NCI-H2227 treated with DMSO at 0.1 percent for 48 hours (cell line): Measurements from ENCODE around the gene ATP5MC3.
"Not testable (repeated sequence)": the region's sequence is repeated elsewhere in the genome, so short reads cannot be mapped to it uniquely, and the experiment has no call there.

Experiments used
- DNase-seq: peaks from one replicate; lab custom pipeline; 2025; lab: John Stamatoyannopoulos, UW

ATP5MC3 gene

DNA sequence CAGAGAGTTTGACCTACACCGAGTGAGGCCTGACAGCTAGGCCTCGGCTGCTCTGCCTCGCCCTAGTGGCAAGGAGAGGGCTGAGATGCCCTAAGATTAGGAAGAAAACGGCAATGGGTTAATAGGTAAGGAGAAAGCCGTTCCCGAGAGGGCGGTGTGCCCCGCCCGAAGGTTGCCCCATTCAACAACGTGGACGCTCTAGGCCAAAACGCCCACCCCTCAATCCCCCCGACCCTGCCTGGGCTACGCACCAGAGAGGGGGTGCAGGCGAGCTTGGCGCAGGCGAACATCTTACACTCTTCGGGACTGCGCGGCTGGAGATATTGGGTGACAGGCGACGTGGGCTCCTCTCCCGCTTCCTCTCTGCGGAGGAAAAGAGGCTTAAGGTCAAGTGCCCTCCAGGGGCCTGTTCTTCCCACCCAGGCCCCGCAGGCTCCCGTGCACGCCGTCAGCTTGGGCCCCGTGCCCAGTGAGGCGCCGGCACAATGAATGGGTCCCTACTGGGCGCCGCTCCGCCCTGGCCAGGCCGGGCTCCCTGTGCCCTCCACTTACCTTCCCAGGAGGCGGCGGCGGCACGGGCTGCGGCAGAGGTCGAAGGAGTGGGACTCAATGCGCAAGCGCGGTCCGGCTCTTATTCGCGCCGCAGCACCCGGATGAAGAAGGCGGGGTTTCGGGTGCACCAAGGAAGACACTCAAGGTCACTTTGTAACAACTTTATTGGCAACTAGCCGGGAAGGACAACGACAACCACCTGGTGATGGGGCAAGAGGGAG is at the start of gene ATP5MC3:
TSS of gene ATP5MC3 (minus strand) at position 607 of the 773 bp plus-strand sequence. CDS start at position 290, 317 bp downstream.
- peak; percentile 97 for DNase-seq

DNA sequence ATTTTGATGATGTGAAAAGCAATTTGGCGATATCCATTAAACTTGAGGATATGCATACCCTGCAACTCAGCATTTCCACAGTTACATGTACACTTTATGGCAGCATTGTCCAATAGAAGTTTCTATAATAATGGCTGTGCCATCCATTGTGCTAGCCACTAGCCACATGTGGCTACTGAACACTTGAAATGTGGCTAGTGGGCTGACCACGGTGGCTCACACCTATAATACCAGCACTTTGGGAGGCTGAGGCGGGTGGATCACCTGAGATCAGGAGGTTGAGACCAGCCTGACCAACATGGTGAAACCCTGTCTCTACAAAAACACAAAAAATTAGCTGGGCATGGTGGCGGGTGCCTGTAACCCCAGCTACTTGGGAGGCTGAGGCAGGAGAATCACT is 47.1 kb upstream of the ATP5MC3 start:
- DNase-seq: not testable (repeated sequence)

DNA sequence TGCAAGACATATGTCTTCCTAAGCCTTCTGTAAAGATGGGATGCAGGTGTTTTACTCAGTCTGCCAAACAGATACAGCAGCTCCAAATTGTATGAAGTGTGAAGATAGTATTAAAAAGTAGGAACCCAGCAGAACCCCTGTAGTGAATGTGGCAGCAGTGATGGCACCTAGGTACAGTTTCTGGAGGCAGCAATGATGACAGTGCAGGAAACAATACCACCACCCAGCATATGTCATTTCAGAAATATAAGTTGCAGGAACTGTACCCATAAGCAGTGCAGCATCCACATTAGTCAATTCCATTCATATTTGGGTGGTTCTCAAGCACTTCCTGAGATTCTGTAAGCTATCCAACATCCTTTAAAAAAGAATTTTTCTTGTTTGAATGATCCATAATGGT is 46.7 kb upstream of the ATP5MC3 start:
- no peak for DNase-seq

DNA sequence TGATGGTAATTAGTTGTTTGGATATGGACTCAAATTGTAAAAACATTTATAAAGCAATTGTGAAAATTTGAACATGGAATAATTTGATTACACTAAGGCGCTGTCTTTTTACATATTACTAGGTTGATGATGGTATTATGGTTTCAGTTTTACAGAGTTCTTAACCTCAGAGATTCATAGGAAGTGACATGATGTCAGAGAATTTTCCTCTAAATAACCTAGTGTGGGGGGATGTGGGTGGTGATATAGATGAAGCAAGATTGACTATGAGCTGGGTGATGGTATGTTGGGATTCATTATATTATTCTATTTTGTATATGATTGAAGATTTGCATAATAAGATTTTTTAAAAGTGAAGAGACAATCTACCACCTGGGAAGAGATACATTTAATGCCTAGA is 45.9 kb upstream of the ATP5MC3 start:
- no peak for DNase-seq

DNA sequence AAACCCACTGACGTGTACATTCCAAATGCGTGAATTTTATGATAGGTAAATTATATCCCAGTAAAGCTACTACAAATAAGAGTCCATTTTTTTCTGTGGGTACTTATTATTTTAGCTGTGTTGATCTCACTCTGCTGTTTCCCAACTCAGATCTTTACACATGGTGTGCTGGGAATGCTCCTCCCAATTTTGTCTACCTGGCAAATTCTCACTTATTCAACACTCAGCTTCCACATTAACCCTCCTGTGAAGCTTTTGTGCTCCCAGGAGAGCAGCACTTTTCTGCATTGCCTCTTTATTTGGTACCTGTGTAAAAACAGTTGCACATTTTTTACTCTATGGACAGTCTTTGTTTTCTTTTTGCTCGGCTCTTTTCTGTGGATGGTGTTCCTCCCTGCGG is 38.6 kb upstream of the ATP5MC3 start:
- DNase-seq: no peak

DNA sequence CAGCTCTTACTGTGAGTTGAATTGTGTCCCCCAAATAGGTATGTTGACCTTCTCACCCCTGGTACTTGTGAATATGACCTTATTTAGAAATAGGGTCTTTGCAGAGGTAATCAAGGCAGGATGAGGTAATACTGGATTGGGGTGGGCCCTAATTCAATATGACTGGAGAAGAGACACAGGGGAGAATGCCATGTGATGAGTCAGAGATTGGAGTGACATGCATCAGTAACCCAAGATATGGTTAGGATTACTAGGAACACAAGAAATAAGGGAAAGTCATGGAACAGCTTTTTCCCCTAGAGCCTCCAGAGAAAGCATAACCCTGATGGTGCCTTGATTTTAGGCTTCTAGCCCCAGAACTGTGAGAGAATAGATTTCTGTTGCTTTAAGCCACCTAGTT is 37.0 kb upstream of the ATP5MC3 start:
- no peak for DNase-seq

DNA sequence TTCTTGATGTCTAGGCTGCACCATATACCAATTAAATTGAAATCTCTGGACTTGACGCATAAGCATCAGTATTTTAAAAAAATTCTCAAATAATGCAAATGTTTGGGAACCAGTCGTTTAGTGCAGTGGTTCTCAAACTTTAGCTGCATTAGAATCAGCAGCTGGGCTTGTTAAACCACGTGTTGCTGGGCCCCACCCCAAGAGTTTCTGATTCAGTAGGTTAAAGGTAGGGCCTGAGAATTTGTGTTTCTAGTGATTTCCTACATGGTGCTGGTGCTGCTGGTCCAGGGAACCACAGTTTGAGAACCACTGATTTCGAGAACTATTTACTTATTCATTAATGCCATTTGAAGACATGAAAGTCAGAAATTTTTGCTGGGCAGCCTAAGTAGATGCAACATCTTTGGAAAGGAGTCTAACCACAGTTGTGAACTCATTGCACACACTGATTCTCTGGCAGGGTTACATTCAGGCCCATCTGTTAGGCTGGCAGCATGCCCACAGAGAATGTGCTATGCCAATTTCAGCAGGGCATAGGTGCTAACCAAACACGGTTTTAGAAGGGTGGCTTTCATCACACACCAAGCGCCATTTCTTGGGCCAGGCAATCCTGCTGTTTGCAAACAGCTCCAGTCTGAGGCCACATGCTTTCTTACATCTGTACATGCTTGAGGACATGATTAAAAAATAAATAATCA is 26.4 kb upstream of the ATP5MC3 start:
- no peak for DNase-seq

DNA sequence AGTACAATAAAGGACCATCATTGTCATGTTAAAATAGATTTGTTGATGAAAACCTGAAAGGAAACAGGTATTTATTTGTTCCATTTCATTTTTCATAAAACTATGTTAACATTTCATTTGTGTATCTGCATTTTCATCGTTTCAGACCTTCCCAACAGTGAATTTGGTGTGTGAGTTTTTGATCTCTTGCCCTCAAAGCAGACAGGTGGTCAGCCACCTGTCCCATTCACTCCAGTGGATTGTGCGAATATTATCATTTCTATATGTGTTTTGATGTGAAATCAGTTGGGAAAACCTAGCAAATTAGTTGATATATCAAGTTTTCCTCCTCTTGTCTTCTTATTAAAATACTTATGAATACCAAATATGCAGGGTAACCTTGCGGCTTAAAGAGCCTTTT is 25.4 kb upstream of the ATP5MC3 start:
- DNase-seq: no peak

DNA sequence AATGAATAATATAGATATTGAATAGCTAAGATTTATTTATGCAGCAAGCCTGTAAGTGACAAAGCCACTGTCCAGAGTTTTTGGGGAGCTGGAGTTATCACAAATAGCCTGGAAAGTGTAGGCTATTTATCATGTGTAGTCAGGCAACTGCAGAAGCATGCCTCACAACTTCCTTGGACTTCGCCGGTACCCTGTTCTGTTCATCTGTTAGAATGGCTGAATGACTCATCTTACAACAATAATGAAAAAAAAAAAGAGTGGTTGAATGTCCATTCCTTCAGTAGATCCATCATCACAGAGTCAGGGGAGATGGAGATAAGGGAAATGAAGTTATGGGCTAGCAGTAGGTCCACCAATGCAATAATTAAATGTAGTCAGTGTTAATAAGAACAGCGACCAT is 24.0 kb upstream of the ATP5MC3 start:
- no peak for DNase-seq

DNA sequence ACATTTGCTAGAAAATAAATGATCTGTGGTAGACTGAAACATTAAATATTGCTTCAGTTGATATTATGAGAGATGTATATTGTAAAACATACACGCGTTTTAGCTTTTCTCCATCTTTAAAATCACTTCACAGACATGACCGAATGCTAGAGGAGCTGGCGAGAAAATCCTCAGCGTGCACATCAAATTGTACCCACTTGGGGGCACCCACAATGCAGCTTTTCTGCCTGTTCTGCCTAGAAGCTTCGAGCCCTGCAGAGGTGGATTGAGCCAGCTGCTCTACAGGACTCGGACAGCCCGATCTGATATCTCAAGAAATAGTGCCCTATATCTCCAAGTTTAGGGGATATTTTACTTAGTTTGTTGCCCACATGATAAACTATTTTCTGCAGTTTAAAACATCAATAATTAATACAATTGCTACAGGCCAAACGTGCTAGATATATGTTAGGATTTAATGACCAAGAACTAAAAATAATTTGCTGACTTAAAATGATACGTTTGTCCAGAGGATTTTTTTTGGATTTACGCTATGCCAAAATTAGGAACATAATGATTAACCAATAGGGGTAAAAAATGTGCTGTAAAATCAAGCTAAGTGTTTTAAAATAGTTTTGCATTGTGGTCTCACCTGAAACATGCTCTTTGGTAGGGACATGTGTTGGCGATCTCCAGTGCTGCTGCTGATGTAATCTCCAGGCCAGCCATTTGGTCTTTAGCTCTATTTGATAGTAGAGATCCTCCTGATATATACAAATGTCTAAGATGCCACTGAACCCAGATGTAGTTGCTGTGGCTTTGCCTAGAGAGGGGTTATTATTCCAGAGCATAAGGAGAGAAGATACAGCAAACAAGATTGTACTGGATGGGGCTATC is 22.3 kb upstream of the ATP5MC3 start:
- peak; percentile 91 for DNase-seq

DNA sequence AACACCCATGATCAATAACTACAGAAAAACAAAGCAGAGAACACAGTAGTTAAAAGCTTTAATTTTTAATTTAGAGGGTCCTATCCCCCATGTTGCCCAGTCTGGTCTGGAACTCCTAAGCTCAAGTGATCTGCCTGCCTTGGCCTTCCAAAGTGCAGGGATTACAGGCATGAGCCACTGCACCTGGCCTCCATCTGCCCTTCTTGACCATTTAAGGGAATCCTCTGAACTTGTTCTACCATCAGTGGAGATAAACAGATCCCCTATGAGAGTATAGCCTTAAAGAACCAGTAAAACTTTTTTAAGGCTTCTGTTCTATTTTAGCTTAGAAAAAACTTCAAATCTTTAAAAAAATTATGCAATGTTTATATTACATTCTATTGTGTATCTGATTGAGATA is 13.5 kb upstream of the ATP5MC3 start:
- no peak for DNase-seq

DNA sequence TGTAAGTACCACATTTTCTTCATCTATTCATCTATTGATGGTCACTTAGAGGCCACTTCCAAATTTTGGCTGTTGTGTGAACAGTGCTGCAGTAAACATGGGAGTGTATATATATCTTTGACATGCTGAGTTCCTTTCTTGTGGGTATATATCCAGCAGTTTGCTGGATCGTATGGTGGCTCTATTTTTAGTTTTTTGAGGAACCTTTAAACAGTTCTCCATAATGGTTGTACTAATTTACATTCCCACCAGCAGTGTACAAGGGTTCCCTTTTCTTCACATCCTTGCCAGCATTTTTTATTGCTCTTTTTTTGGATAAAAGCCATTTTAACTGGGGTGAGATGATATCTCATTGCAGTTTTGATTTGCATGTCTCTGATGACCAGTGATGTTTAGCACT is 7.3 kb upstream of the ATP5MC3 start:
- no peak for DNase-seq

DNA sequence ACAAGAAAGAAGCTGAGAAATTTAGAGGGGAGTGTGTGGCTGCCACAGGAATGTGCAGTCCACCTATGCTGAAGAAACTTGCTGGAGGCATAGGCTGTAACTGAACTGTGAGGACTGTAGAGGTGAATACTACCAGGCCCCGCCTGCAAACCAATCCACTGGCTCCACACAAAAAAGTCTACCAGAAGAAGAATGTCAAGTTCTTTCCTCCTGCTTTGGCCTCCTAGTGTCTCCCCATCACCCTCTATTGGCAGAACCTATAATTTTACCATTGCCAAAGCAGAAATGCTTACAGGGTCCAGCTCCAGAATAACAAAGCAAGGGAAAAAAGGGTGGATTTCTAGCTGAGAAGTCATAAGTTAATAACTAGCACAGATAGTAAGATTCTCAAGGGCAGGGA is 5.9 kb upstream of the ATP5MC3 start:
- DNase-seq: no peak

DNA sequence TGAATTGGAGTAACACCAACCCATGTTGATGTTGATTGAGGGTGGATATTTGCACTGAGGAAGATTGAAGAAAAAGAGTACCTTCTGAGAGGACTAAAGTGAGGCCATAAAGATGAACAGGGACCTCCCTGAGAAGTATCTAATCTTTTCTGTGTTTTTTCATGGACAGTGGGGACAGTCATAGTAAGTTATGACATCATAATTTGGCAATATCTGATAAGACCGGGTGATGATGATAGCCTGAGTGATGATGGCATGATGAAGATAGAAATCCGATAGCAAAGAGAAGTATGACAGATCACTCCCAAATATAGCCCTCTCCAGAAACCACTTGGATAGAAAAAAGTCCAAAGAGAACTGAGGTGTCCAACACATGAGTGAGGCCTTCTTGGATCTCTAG is 2.2 kb upstream of the ATP5MC3 start:
- no peak for DNase-seq

DNA sequence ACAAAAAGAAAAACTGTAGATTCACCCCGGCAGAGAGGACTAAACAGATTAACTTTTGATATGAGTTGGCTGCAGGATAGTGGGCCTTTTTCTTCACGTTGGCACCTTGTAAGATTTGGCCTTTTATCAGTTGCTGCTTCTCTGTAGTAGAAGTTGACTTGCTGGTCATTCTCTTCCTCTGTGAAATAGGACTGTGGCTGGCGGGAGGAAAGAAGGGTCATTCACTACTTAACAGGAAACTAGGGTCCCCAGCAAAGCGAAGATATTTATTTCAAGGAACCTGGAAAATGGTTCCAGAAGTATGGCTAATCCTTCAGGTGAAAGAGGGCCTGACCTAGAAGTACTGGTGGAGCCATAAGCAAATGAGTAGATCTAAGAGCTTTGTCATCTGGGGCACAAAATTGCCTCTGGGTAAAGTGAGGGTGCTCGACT is 383 bp upstream of the ATP5MC3 start:
- no peak for DNase-seq

DNA sequence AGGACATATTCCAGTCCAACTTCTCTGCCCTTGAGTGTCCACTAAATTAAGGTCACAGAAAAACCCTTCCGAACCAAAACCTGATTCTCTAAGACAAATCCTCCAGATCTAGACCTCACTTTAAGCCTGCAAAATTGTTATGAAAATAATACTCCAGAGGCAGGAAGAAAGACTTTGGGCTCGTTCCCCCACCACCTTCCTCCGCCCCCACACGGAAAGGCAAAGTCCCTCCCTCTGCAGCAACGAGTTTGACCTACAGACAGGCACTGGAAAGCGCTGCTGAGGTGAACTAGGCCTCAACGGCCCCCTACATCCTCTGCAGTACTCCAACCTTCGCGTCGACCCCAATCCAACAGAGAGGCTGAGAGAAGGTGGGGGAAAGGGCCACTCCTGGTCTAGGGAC is 808 bp downstream of the ATP5MC3 start:
- DNase-seq: peak; percentile 25

DNA sequence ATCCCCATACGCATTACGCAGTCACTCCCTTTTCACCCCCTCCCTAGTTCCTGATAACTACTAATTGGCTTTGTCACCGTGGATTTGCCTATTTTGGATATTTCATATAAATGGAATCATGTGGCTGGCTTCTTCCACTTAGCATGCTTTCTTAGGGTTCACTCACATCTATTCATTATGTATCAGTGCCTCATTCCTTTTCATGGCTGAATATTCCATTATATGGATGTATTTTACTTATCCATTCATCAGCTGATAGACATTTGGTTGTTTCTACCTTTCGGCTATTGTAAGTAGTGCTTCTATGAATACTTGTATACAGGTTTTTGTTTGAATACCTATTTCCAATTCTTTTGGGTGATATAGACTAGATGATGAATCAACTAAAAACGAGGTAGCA is 4.9 kb downstream of the ATP5MC3 start:
- DNase-seq: no peak

DNA sequence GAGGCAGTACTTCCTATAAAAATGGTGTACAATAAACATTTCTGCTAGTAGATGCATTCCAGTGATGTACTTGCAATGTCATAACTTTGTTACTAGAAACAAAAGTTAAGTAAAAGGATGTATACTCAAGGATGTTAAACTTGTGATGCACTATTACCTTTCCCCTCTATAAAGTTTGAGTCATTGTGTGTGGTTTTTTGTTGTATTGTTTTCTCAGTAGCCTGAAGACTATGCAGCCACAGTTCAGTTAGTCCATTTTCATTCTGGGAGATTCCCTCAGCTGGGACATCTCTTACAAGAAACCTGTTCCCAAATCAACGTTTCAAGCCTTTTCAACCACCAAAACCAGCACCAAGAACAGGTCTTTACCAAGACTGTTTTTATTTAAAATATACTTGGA is 5.6 kb downstream of the ATP5MC3 start:
- no peak for DNase-seq

DNA sequence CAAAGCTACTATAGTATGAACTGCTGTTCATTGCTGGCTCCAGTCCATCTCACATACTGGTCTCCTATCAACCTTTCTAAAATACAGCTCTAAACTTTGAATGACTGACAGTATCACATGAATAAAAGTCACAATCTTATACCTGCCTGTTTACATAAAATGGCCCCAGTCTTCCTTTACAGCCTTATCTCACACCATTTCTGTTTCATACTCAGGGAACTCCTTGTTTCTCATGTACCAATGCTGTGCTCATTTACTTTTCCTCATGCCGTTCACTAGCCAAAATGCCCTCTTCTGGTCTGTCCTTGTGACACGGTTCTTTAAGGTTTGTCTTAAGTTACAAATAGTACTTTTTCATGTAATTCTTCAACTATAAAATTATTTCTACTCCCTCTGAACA is 6.2 kb downstream of the ATP5MC3 start:
- DNase-seq: no peak

DNA sequence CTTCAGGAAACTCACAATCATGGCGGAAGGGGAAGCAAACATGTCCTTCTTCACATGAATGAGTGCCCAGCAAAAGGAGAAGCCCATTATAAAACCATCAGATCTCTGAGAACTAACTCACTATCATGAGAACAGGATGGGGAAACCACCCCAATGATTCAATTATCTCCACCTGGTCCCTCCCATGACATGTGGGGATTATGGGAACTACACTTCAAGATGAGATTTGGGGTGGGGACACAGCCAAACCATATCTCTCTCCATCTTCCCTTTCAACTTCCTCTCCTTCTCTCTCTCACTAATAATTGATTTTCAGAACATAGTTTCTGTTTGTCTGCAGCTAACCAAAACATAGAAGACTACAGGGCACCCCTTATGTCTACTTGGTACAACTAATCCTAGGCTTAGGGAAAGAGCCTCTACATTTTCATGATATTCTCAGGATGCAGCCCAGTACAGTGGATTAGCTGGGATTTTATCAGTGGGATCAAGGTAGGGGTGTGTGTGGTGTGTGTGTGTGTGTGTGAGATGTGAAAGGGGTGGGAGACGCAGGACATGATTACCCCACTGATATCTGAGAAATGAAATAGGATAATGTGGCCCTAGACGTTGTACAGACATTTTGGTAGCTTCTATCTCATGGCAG is 10.7 kb downstream of the ATP5MC3 start:
- no peak for DNase-seq

DNA sequence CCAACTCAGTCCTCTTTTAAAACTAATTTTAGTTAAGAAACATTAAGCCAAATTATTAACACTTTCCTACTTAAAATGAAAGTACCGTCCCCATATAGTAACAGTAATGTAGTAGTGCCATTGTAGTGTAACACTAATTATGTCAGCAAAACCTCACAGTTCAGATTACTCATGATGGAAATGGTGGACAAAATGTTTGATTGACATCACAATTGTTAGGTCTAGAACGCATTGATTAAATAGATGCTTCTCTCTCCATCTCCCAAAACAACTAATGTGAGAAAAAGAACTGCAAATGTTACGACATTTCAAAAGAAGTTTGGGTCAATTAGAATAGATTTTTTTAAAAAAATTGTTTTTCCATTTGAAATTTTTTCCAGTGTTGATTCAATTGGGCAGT is 12.3 kb downstream of the ATP5MC3 start:
- no peak for DNase-seq

DNA sequence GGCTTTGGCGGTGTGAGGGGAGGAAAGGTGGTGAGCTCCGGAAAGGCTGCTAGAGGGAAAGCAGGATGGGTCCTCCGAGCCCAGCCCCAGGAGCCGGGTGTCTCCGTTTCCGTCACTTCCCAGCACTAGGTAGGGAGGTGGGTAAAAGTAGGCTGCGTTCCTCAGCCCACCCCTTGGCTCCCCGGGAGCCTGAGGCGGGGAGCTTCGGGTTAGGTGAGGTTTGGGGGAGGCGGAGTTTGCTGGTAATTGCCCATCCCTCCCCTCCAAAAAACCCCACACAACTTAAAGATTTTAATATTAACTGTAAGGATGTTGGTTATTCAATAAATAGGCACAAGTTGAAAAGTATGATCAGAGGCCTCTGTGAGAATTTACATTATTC is 13.0 kb downstream of the ATP5MC3 start:
- no peak for DNase-seq
